GM06990 (cell line): ENCODE measurements around the gene TPI1.

Experiments
- DNase-seq: peaks from one replicate; pipeline ENCODE4 v3.0.0-alpha.2; 2011; ENCODE audit not compliant: insufficient read length; ENCODE audit errors: extremely low read depth
- H3K27me3 ChIP-seq: replicated peaks from 2 replicates; pipeline ENCODE4 v1.6.0; 2011; ENCODE audit warnings: low read length; ENCODE audit not compliant: control insufficient read depth, insufficient read depth
- H3K36me3 ChIP-seq: 2 replicates; pipeline ENCODE4 v1.5.1; 2011; ENCODE audit warnings: low read length; ENCODE audit not compliant: control insufficient read depth, insufficient read depth
- H3K4me3 ChIP-seq: replicated peaks from 2 replicates; pipeline ENCODE4 v1.5.1; 2011; ENCODE audit warnings: low read depth, mild to moderate bottlenecking, control low read depth, low read length
- CTCF ChIP-seq: IDR thresholded peaks from 2 replicates; pipeline ENCODE4 v1.5.1; 2011; ENCODE audit warnings: low read length, control low read depth, mild to moderate bottlenecking, inconsistent platforms; ENCODE audit not compliant: insufficient read depth, poor library complexity, severe bottlenecking

Gene TPI1

GRCh38 chr12:6836851-6837250, 30.5 kb upstream of the TPI1 start:
- no peaks in the 10 kb centered on the region for H3K27me3 ChIP-seq

GRCh38 chr12:6837370-6838060, 29.8 kb upstream of the TPI1 start:
- no peak for TF ChIP-seq CTCF
- Histone ChIP-seq H3K4me3 (no peak overlapping the region), H3K36me3 (no peaks in the 10 kb centered on the region), H3K27me3 (no peaks in the 10 kb centered on the region)
- no peak for DNase-seq

More at GRCh38 chr12:6836851-6837250, 30.5 kb upstream of the TPI1 start:
- H3K36me3 ChIP-seq = no peaks in the 10 kb centered on the region
- no peak overlapping the region for H3K4me3 ChIP-seq
- TF ChIP-seq CTCF = no peak
- no peak for DNase-seq

GRCh38 chr12:6838854-6839253, 28.5 kb upstream of the TPI1 start:
- no peak overlapping the region for H3K4me3 ChIP-seq
- H3K27me3 ChIP-seq = no peaks in the 10 kb centered on the region
- no peak for TF ChIP-seq CTCF
- H3K36me3 ChIP-seq = no peaks in the 10 kb centered on the region
- no peak for DNase-seq

- no peak for TF ChIP-seq CTCF
- Histone ChIP-seq H3K4me3 (no peak overlapping the region), H3K27me3 (no peaks in the 10 kb centered on the region), H3K36me3 (no peaks in the 10 kb centered on the region)
- DNase-seq = peak; percentile 66
Measured at GRCh38 chr12:6839482-6840201, 27.7 kb upstream of the TPI1 start.

GRCh38 chr12:6840330-6840729, 27.0 kb upstream of the TPI1 start:
- no peak for DNase-seq
- no peak for TF ChIP-seq CTCF
- Histone ChIP-seq H3K36me3 (no peaks in the 10 kb centered on the region; the same call in 1 of the 2 replicates), H3K4me3 (no peak overlapping the region), H3K27me3 (no peaks in the 10 kb centered on the region)
